Activated CD4-positive, alpha-beta T cell treated with anti-CD3 and anti-CD28 coated beads, Interleukin-2, amount 50 U/mL, for 16 hours (primary cell): ENCODE data around the gene NBPF12.
"Not testable (repeated sequence)": the region's sequence is repeated elsewhere in the genome, so short reads cannot be mapped to it uniquely, and the experiment has no call there.

Source experiments
- DNase-seq: peaks from one replicate; pipeline ENCODE4 v3.0.0-alpha.2; 2020

NBPF12 gene

GRCh38 chr1:146938242-146938902 is at the start of gene NBPF12:
Gene NBPF12, plus strand, starts transcription at chr1:146938324. Its CDS starts 21,820 bp downstream, at chr1:146960144.
- peak; percentile 92 for DNase-seq

- DNase-seq = not testable (repeated sequence)
These were observed 46.8 kb upstream of the NBPF12 start for GRCh38 chr1:146891355-146891754.

- DNase-seq = not testable (repeated sequence)
These were observed 45.8 kb upstream of the NBPF12 start for GRCh38 chr1:146892331-146892730.

- DNase-seq = not testable (repeated sequence)
These were observed 30.4 kb upstream of the NBPF12 start for GRCh38 chr1:146907565-146908261.

- DNase-seq = not testable (repeated sequence)
These were observed 25.1 kb upstream of the NBPF12 start for GRCh38 chr1:146912975-146913374.

GRCh38 chr1:146920811-146921210 is 17.3 kb upstream of the NBPF12 start:
- not testable (repeated sequence) for DNase-seq

- DNase-seq = not testable (repeated sequence)
These were observed 15.5 kb upstream of the NBPF12 start for GRCh38 chr1:146922614-146923013.

- DNase-seq = not testable (repeated sequence)
These were observed 14.0 kb upstream of the NBPF12 start for GRCh38 chr1:146924106-146924505.

GRCh38 chr1:146926413-146926812 is 11.7 kb upstream of the NBPF12 start:
- not testable (repeated sequence) for DNase-seq

- DNase-seq = not testable (repeated sequence)
These were observed 7.9 kb upstream of the NBPF12 start for GRCh38 chr1:146930225-146930624.

GRCh38 chr1:146934390-146935223 is 3.5 kb upstream of the NBPF12 start:
- DNase-seq = not testable (repeated sequence)

- DNase-seq = peak; percentile 18
These were observed 662 bp upstream of the NBPF12 start for GRCh38 chr1:146937462-146937861.

- peak; percentile 26 for DNase-seq
These were observed 1.0 kb downstream of the NBPF12 start for GRCh38 chr1:146938927-146939786.

GRCh38 chr1:146940293-146940692 is 2.2 kb downstream of the NBPF12 start:
- not testable (repeated sequence) for DNase-seq

GRCh38 chr1:146943342-146943886 is 5.3 kb downstream of the NBPF12 start:
- not testable (repeated sequence) for DNase-seq

GRCh38 chr1:146948127-146948526 is 10.0 kb downstream of the NBPF12 start:
- not testable (repeated sequence) for DNase-seq

- DNase-seq = not testable (repeated sequence)
These were observed 26.2 kb downstream of the NBPF12 start for GRCh38 chr1:146964340-146964739.

- DNase-seq = not testable (repeated sequence)
These were observed 28.2 kb downstream of the NBPF12 start for GRCh38 chr1:146966351-146966750.

GRCh38 chr1:146970656-146971055 is 32.5 kb downstream of the NBPF12 start:
- DNase-seq = not testable (repeated sequence)

GRCh38 chr1:146972681-146973080 is 34.6 kb downstream of the NBPF12 start:
- DNase-seq = not testable (repeated sequence)

GRCh38 chr1:146985855-146986254 is 47.7 kb downstream of the NBPF12 start:
- not testable (repeated sequence) for DNase-seq

GRCh38 chr1:146986450-146986849 is 48.3 kb downstream of the NBPF12 start:
- not testable (repeated sequence) for DNase-seq
